ENCODE data around the gene ALDOA.
A peak's percentile ranks its signal among the peaks of the same experiment; 100 is the strongest.

The ALDOA gene

DNA sequence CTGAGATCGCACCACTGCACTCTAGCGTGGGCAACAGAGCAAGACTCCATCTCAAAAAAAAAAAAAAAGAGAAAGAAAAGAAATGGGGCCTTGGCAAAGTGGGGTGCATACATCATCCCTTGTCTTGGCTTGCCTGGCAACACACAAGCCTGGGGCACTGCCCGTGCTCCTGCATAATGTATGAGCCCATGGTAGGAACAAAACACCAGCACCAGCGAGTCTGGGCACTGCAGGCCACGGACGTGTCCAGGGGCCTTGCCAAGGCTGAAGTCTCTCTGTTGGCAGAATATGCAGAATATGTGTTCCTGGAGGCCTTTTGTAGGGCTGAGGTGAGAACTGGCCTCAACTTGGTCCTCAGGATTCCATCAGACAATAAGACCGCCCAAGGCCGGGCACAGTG is 15.7 kb upstream of the ALDOA start:
- no peak overlapping the region for H3K27ac ChIP-seq
- H3K9ac ChIP-seq = no peak overlapping the region
- H3K27me3 ChIP-seq (ENCODE audit: control insufficient read depth, insufficient read depth, low read length) = no peaks in the 10 kb centered on the region
- H3K9me3 ChIP-seq (ENCODE audit: control insufficient read depth, low read length) = no peaks in the 10 kb centered on the region
- no peak overlapping the region for H2AFZ ChIP-seq
- no peak overlapping the region for H3K4me3 ChIP-seq (ENCODE audit: low read depth, low read length)
- H3K4me2 ChIP-seq (ENCODE audit: low read length) = no peak overlapping the region
- peaks cover 8% of the 10 kb centered on the region for H3K4me1 ChIP-seq
- H3K36me3 ChIP-seq (ENCODE audit: control insufficient read depth, insufficient read depth, low read length) = no peaks in the 10 kb centered on the region
- TF ChIP-seq CTCF (IDR thresholded peaks at IDR 0.05) = no peak
- no peaks in the 10 kb centered on the region for H3K79me2 ChIP-seq

DNA sequence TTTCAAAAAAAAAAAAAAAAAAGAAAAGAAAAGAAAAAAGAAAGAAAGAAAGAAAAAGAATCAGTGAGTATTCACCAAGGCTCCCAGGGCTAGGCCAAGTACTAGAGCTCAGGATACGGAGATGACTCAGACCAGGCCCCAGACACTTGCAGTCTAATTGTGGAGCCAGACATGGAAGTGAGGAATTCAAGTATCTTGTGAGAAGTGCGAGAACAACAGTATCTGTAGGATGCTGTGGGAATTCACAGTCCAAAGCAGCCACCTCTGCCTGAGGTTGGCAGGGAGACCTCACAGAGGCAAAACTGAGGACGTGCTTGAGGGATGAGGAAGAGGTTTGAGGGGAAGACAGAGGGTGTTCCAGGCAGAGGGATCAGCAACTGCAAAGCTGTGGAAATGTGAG is 14.0 kb upstream of the ALDOA start:
- no peaks in the 10 kb centered on the region for H3K79me2 ChIP-seq
- no peak overlapping the region for H3K4me3 ChIP-seq (ENCODE audit: low read depth, low read length)
- no peak overlapping the region for H2AFZ ChIP-seq
- H3K36me3 ChIP-seq (ENCODE audit: control insufficient read depth, insufficient read depth, low read length) = no peaks in the 10 kb centered on the region
- H3K4me1 ChIP-seq = peaks cover 15% of the 10 kb centered on the region
- H3K9me3 ChIP-seq (ENCODE audit: control insufficient read depth, low read length) = no peaks in the 10 kb centered on the region
- H3K27ac ChIP-seq = no peak overlapping the region
- no peak overlapping the region for H3K4me2 ChIP-seq (ENCODE audit: low read length)
- no peaks in the 10 kb centered on the region for H3K27me3 ChIP-seq (ENCODE audit: control insufficient read depth, insufficient read depth, low read length)
- TF ChIP-seq CTCF (IDR thresholded peaks at IDR 0.05) = no peak
- H3K9ac ChIP-seq = no peak overlapping the region

DNA sequence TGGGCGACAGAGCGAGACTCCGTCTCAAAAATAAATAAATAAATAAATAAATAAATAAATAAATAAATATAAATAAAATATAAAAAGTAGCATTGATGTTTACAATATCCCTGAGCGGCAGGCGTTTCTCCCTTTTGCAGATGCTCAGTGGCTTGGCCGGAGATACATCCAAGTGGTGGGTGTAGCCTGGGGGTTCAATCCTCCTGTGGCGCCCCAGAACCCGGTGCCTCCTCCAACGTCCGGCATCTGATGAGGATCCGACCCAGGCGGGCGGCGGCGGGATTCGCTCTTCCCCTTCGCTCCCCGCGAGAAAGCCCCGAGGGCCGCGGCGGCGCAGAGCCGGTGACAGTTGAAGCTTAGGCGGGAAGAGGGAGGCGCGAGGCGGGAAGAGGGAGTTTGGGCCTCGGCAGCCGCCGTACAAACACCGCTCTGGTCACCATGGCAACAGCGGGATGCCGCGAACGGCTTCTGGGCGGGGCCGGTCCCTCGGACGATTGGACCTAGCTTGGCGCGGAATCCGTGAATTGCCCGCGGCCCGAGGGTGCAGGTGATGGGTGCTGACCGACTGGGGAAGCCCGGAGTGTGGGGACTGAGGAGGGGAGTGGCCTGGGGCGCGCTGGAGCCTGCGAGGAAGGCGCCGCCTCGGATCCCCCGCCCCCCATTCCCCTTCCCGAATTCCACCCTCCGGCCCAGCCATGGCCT is 12.7 kb upstream of the ALDOA start:
- no peaks in the 10 kb centered on the region for H3K9me3 ChIP-seq (ENCODE audit: control insufficient read depth, low read length)
- TF ChIP-seq CTCF (IDR thresholded peaks at IDR 0.05) = no peak
- no peaks in the 10 kb centered on the region for H3K27me3 ChIP-seq (ENCODE audit: control insufficient read depth, insufficient read depth, low read length)
- peak overlapping the region; percentile 92 for H2AFZ ChIP-seq
- peak overlapping the region; percentile 77 for H3K4me3 ChIP-seq (ENCODE audit: low read depth, low read length)
- no peaks in the 10 kb centered on the region for H3K79me2 ChIP-seq
- H3K36me3 ChIP-seq (ENCODE audit: control insufficient read depth, insufficient read depth, low read length) = no peaks in the 10 kb centered on the region
- peak overlapping the region; percentile 39 for H3K27ac ChIP-seq
- peak overlapping the region; percentile 40 for H3K9ac ChIP-seq
- peak overlapping the region; percentile 100 for H3K4me2 ChIP-seq (ENCODE audit: low read length)
- peaks cover 15% of the 10 kb centered on the region for H3K4me1 ChIP-seq

- Histone ChIP-seq H3K79me2 (no peaks in the 10 kb centered on the region), H3K4me3 (ENCODE audit: low read depth, low read length) (peak overlapping the region; percentile 77), H3K27me3 (ENCODE audit: control insufficient read depth, insufficient read depth, low read length) (no peaks in the 10 kb centered on the region), H3K9ac (no peak overlapping the region), H3K36me3 (ENCODE audit: control insufficient read depth, insufficient read depth, low read length) (no peaks in the 10 kb centered on the region), H3K9me3 (ENCODE audit: control insufficient read depth, low read length) (no peaks in the 10 kb centered on the region), H3K4me2 (ENCODE audit: low read length) (peak overlapping the region; percentile 100), H2AFZ (peak overlapping the region; percentile 92), H3K4me1 (peaks cover 15% of the 10 kb centered on the region), H3K27ac (peak overlapping the region; percentile 39)
- TF ChIP-seq CTCF (IDR thresholded peaks at IDR 0.05) = no peak
Measured at GRCh38 chr16:30053376-30054015, 12.1 kb upstream of the ALDOA start.
